Liver (tissue), 9 donors: ENCODE measurements around the gene NHERF1. TPM values are rescaled to one million over a fixed set of nuclear protein-coding genes. Genes with fewer than 3 reads are reported as not detected.

Experiments used
- DNase-seq: peaks from one replicate; pipeline ENCODE4 v3.0.0-alpha.2; 2017; ENCODE audit warnings: low spot score
- H3K27ac ChIP-seq, 2 donors: one replicate each; pipeline ENCODE4 v1.7.0; 2013; ENCODE audit warnings: inconsistent platforms in 2 of 2, low read length in 2 of 2, control low read depth in 1 of 2, low read depth in 1 of 2, mild to moderate bottlenecking in 1 of 2
- H3K27me3 ChIP-seq, 4 donors: one replicate each; pipeline versions ENCODE4 v1.6.1 to v1.7.0; 2013; ENCODE audit warnings: low read length in 3 of 4, inconsistent platforms in 1 of 4, mild to moderate bottlenecking in 1 of 4, moderate library complexity in 1 of 4; ENCODE audit not compliant: control insufficient read depth in 4 of 4, insufficient read depth in 4 of 4
- H3K36me3 ChIP-seq, 4 donors: one replicate each; pipeline versions ENCODE4 v1.6.1 to v1.7.0; 2013; ENCODE audit warnings: low read length in 3 of 4, mild to moderate bottlenecking in 3 of 4, low read depth in 1 of 4, moderate library complexity in 1 of 4; ENCODE audit not compliant: control insufficient read depth in 4 of 4, insufficient read depth in 3 of 4
- H3K4me1 ChIP-seq, 4 donors: one replicate each; pipeline versions ENCODE4 v1.6.1 to v1.7.0; 2013; ENCODE audit warnings: low read length in 3 of 4, mild to moderate bottlenecking in 3 of 4, moderate library complexity in 1 of 4; ENCODE audit not compliant: control insufficient read depth in 4 of 4, insufficient read depth in 4 of 4
- H3K4me3 ChIP-seq, 3 donors: one replicate each; pipeline versions ENCODE4 v1.6.1 to v1.7.0; 2013; ENCODE audit warnings: low read length in 3 of 3, control low read depth in 1 of 3, low read depth in 1 of 3, mild to moderate bottlenecking in 1 of 3
- H3K9ac ChIP-seq, 2 donors: one replicate each; pipeline ENCODE4 v1.7.0; 2013; ENCODE audit warnings: low read length in 2 of 2, mild to moderate bottlenecking in 2 of 2, moderate library complexity in 2 of 2, control low read depth in 1 of 2, low read depth in 1 of 2
- H3K9me3 ChIP-seq, 4 donors: one replicate each; pipeline versions ENCODE4 v1.6.1 to v1.7.0; 2013; ENCODE audit warnings: low read length in 3 of 4; ENCODE audit not compliant: control insufficient read depth in 4 of 4
- FOXA1 ChIP-seq: IDR thresholded peaks from 2 replicates; pipeline ENCODE4 v1.6.1; 2016; ENCODE audit warnings: antibody characterized with exemption
- FOXA2 ChIP-seq: IDR thresholded peaks from 2 replicates; pipeline ENCODE4 v1.6.1; 2016; ENCODE audit warnings: antibody characterized with exemption
- HNF4A ChIP-seq, 2 donors: conservative IDR thresholded peaks; 2 replicates each; pipeline ENCODE4 v1.6.1; 2016; ENCODE audit warnings: antibody characterized with exemption in 2 of 2, mild to moderate bottlenecking in 2 of 2
- HNF4G ChIP-seq: IDR thresholded peaks from 2 replicates; pipeline ENCODE4 v1.6.1; 2016; ENCODE audit warnings: antibody characterized with exemption
- JUND ChIP-seq, 2 donors: IDR thresholded peaks; 2 replicates each; pipeline ENCODE4 v1.6.1; 2016; ENCODE audit warnings: antibody characterized with exemption in 2 of 2
- MAX ChIP-seq: IDR thresholded peaks from 2 replicates; pipeline ENCODE4 v1.6.1; 2016; ENCODE audit warnings: antibody characterized with exemption
- NR2F2 ChIP-seq: IDR thresholded peaks from 2 replicates; pipeline ENCODE4 v1.6.1; 2016; ENCODE audit warnings: antibody characterized with exemption
- RAD21 ChIP-seq, 2 donors: IDR thresholded peaks; 2 replicates each; pipeline ENCODE4 v1.6.1; 2016; ENCODE audit warnings: antibody characterized with exemption in 2 of 2, mild to moderate bottlenecking in 2 of 2
- RXRA ChIP-seq, 2 donors: IDR thresholded peaks; 2 replicates each; pipeline ENCODE4 v1.6.1; 2017 to 2018; ENCODE audit warnings: antibody characterized with exemption in 2 of 2, mild to moderate bottlenecking in 1 of 2
- SP1 ChIP-seq: IDR thresholded peaks from 2 replicates; pipeline ENCODE4 v1.6.1; 2018; ENCODE audit warnings: antibody characterized with exemption, mild to moderate bottlenecking
- TAF1 ChIP-seq: conservative IDR thresholded peaks from 2 replicates; pipeline ENCODE4 v1.6.1; 2016; ENCODE audit warnings: antibody characterized with exemption, mild to moderate bottlenecking
- YY1 ChIP-seq: IDR thresholded peaks from 2 replicates; pipeline ENCODE4 v1.6.1; 2016; ENCODE audit warnings: antibody characterized with exemption, mild to moderate bottlenecking
- WGBS: extraction: QIAGEN DNeasy Blood & Tissue Kit; methylation state at CpG from one replicate; pipeline ENCODE4 v1.1.7; 2013; 5-methylcytosine and 5-hydroxymethylcytosine counted together
- polyA plus RNA-seq, 2 donors: library from polyadenylated mRNA; stranded (reverse) in 1 of 2; unstranded in 1 of 2; fragments of 200-250 nt in 1 of 2; fragments of >200 nt in 1 of 2; fragmentation: Nextera tagmentation in 1 of 2; extraction: Ambion mirVana in 1 of 2; gene quantifications; one replicate each; pipeline versions ENCODE4 v1.2.1 to v1.2.3, GENCODE V29; 2013 to 2015
- total RNA-seq, 2 donors: library from RNA; depleted of rRNA; stranded (reverse); fragments of >200 nt; gene quantifications; one replicate each; pipeline ENCODE4 v1.2.3, GENCODE V29; 2014
- TF ChIP-seq, protein P1 (sequence below): fragments of 150-350 bp; IDR thresholded peaks from 2 replicates; pipeline ENCODE4 v1.5.1; 2017; ENCODE audit warnings: improper control_type of control experiment, low read depth, low read length; ENCODE audit not compliant: missing input control
- TF ChIP-seq, protein P2 (sequence below): IDR thresholded peaks from 2 replicates; pipeline ENCODE4 v1.6.1; 2016; ENCODE audit warnings: antibody characterized with exemption, mild to moderate bottlenecking
- donor health status: healthy.
- donor health status: healthy.
- donor health status: healthy.
- donor health status: healthy.
- donor health status: healthy.

NHERF1 gene
- total and polyA plus RNA-seq, 4 donors: 38.1 to 160 (median 94.7) TPM

DNA sequence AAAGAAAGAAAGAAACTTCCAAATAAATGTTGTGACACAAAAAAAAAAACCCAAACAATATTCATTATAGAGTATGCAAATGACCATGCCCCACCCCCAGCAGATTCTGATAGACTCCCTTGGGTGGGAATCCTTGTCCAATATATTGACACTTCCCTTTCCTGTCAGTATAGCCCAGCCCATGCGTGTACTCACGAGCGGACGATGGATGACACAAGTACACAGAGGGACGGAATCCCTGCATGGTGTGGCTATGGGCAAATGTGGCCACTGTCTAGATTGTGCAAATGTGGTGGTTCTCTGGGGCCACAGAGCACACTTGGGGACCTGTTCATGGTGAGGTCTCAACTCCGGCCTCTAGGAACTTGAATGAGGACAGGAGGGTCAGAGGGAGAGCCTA lies 8.3 kb upstream of the NHERF1 start:
- 79% methylated on average over 6 of the region's 6 CpGs for WGBS
- Histone ChIP-seq H3K4me3 (no peak overlapping the region), H3K36me3 (no peaks in the 10 kb centered on the region), H3K9me3 (no peaks in the 10 kb centered on the region), H3K27ac (no peak overlapping the region), H3K4me1 (peaks cover 14 to 42% (median 27%) of the 10 kb centered on the region in 4 donors), H3K27me3 (no peaks in the 10 kb centered on the region), H3K9ac (no peak overlapping the region)
- no peak for DNase-seq
- TF ChIP-seq RAD21 (IDR thresholded peaks at IDR 0.05): no peak
- no peak for TF ChIP-seq MAX
- TF ChIP-seq FOXA1: no peak
- TF ChIP-seq RXRA (IDR thresholded peaks at IDR 0.05): no peak

DNA sequence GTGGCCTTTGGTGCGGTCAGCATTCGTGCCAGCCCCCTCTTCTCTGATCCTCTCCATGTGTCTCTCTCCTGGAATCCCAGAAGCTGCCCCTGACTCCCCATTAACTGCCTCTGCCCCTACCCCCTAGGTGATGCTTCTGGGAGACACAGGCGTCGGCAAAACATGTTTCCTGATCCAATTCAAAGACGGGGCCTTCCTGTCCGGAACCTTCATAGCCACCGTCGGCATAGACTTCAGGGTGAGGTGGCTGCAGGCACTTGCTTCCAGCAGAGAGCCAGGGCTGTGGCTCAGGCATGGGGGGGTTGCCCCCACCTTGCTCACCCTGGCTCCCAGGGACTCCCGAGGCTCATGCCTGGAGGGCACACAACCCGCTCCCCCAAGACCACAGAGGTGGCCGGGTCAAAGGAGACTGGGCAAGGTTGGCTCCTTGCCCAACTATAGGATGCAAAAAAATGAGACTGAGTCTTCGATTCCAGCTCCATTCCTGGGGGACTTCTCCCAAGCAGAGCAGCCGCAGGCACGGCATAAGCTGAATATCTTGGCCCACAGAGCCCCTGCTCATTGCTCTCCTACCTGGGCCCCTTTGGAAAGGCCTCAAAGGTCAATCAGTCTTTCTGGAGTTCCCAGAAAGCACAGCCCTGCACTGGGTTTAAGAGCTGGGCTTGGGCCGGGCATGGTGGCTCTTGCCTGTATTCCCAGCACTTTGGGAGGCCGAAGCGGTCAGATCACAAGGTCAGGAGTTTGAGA lies 7.6 kb upstream of the NHERF1 start:
- no peak overlapping the region for H3K27ac ChIP-seq
- no peak overlapping the region for H3K9ac ChIP-seq
- H3K36me3 ChIP-seq: no peaks in the 10 kb centered on the region
- H3K9me3 ChIP-seq: no peaks in the 10 kb centered on the region
- H3K4me1 ChIP-seq: peaks cover 15 to 47% (median 27%) of the 10 kb centered on the region in 4 donors
- H3K4me3 ChIP-seq: no peak overlapping the region
- TF ChIP-seq FOXA2 (no peak), JUND (IDR thresholded peaks at IDR 0.05) (no peak), RAD21 (IDR thresholded peaks at IDR 0.05) (no peak), SP1 (no peak), YY1 (no peak)
- TF ChIP-seq, protein P1, sequence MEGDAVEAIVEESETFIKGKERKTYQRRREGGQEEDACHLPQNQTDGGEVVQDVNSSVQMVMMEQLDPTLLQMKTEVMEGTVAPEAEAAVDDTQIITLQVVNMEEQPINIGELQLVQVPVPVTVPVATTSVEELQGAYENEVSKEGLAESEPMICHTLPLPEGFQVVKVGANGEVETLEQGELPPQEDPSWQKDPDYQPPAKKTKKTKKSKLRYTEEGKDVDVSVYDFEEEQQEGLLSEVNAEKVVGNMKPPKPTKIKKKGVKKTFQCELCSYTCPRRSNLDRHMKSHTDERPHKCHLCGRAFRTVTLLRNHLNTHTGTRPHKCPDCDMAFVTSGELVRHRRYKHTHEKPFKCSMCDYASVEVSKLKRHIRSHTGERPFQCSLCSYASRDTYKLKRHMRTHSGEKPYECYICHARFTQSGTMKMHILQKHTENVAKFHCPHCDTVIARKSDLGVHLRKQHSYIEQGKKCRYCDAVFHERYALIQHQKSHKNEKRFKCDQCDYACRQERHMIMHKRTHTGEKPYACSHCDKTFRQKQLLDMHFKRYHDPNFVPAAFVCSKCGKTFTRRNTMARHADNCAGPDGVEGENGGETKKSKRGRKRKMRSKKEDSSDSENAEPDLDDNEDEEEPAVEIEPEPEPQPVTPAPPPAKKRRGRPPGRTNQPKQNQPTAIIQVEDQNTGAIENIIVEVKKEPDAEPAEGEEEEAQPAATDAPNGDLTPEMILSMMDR: no peak
- TF ChIP-seq, protein P2, sequence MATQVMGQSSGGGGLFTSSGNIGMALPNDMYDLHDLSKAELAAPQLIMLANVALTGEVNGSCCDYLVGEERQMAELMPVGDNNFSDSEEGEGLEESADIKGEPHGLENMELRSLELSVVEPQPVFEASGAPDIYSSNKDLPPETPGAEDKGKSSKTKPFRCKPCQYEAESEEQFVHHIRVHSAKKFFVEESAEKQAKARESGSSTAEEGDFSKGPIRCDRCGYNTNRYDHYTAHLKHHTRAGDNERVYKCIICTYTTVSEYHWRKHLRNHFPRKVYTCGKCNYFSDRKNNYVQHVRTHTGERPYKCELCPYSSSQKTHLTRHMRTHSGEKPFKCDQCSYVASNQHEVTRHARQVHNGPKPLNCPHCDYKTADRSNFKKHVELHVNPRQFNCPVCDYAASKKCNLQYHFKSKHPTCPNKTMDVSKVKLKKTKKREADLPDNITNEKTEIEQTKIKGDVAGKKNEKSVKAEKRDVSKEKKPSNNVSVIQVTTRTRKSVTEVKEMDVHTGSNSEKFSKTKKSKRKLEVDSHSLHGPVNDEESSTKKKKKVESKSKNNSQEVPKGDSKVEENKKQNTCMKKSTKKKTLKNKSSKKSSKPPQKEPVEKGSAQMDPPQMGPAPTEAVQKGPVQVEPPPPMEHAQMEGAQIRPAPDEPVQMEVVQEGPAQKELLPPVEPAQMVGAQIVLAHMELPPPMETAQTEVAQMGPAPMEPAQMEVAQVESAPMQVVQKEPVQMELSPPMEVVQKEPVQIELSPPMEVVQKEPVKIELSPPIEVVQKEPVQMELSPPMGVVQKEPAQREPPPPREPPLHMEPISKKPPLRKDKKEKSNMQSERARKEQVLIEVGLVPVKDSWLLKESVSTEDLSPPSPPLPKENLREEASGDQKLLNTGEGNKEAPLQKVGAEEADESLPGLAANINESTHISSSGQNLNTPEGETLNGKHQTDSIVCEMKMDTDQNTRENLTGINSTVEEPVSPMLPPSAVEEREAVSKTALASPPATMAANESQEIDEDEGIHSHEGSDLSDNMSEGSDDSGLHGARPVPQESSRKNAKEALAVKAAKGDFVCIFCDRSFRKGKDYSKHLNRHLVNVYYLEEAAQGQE: no peak
- 89% methylated on average over 17 of the region's 17 CpGs for WGBS
- no peak for DNase-seq
- H3K27me3 ChIP-seq: no peaks in the 10 kb centered on the region

- no peaks in the 10 kb centered on the region for H3K27me3 ChIP-seq
- no peaks in the 10 kb centered on the region for H3K36me3 ChIP-seq
- H3K4me3 ChIP-seq: no peak overlapping the region
- DNase-seq: no peak
- WGBS: 56% methylated on average over 4 of the region's 4 CpGs
- peaks cover 12 to 41% (median 26%) of the 10 kb centered on the region in 4 donors for H3K4me1 ChIP-seq
- H3K9ac ChIP-seq: no peak overlapping the region
- no peak overlapping the region for H3K27ac ChIP-seq
- H3K9me3 ChIP-seq: no peaks in the 10 kb centered on the region
- TF ChIP-seq, protein P2: no peak
- TF ChIP-seq HNF4G (no peak), YY1 (no peak), TAF1 (no peak), HNF4A (conservative IDR thresholded peaks at IDR 0.05) (no peak), RAD21 (IDR thresholded peaks at IDR 0.05) (no peak), MAX (no peak), JUND (IDR thresholded peaks at IDR 0.05) (no peak), NR2F2 (no peak)
- TF ChIP-seq, protein P1: no peak
Observed at GRCh38 chr17:74742153-74742515, 6.3 kb upstream of the NHERF1 start.
